ENCODE measurements around the gene OLFM2.
"Not testable (repeated sequence)": the region's sequence is repeated elsewhere in the genome, so short reads cannot be mapped to it uniquely, and the experiment has no call there.

OLFM2 gene

DNA sequence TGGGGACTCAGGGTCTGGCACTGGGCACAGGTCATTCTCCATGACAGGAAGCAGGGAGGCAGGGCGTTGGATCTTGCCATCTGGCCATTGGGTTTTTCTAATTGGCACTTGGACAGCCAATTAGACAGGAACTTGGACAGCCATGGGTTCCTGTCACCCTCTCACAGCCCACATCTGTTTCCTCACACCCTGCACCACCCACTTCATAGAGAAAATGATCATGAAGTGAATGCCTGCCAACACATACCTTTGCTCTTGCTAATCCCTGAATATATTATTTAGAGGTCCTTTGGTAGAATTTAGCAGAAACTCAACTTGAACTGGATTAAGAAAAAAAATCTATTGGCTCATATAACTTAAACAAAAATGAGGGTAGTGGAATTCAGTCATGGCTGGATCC is 4.9 kb upstream of the OLFM2 start:
- DNase-seq: no peak

GRCh38 chr19:9940778-9941177 is 4.5 kb upstream of the OLFM2 start:
- no peak for DNase-seq

DNA sequence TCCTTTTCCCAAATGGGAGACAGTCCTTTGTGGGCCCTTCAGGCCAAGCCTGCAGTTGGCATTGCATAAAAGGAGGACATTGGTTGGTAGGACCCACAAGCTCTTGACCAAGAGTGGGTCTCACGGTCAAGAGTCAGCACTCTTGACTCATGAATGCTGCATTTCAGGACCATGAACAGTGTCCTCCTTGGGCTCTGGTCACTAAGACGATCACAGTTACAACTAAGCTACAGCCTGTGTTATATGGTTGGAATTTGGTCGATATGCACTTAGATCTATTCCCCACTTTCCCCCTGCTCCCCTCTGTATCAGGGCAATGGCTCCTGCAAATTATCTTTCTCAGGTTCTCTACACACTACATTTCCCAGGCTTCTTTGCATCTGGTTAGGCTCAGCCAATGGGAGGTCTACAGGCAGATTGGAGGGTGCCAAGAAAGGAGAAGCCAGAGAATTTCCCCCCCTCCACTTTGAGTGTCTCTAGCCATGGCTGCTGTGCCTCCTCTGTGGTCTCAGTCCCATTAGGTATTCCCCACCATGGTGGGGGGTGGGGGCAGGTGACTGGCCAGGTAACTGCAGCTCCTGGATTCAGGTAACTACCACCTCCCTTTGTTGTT is 3.1 kb upstream of the OLFM2 start:
- DNase-seq: no peak

- no peak for DNase-seq
Measured at GRCh38 chr19:9937001-9937411, 691 bp upstream of the OLFM2 start.

GRCh38 chr19:9935506-9936325 is 599 bp downstream of the OLFM2 start:
- DNase-seq: no peak

- DNase-seq: no peak
Measured at GRCh38 chr19:9934132-9934950, 2.0 kb downstream of the OLFM2 start.

GRCh38 chr19:9932835-9933234 is 3.5 kb downstream of the OLFM2 start:
- DNase-seq: no peak

GRCh38 chr19:9931629-9932028 is 4.7 kb downstream of the OLFM2 start:
- no peak for DNase-seq

DNA sequence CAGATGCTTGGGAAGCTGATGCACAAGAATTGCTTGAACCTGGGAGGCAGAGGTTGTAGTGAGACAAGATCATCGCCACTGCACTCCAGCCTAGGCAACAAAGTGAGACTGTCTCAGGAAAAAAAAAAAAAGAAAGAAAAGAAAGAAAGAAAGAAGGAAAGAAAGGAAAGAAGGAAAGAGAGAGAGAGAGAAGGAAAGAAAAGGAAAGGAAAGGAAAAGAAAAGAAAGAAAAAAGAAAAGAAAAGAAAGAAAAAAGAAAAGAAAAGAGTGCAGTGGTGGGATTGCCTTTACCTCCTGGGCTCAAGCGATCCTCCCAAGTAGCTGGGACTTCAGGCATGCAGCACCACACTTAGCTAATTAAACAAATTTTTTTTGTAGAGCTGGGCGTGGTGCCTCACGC is 12.9 kb downstream of the OLFM2 start:
- no peak for DNase-seq

DNA sequence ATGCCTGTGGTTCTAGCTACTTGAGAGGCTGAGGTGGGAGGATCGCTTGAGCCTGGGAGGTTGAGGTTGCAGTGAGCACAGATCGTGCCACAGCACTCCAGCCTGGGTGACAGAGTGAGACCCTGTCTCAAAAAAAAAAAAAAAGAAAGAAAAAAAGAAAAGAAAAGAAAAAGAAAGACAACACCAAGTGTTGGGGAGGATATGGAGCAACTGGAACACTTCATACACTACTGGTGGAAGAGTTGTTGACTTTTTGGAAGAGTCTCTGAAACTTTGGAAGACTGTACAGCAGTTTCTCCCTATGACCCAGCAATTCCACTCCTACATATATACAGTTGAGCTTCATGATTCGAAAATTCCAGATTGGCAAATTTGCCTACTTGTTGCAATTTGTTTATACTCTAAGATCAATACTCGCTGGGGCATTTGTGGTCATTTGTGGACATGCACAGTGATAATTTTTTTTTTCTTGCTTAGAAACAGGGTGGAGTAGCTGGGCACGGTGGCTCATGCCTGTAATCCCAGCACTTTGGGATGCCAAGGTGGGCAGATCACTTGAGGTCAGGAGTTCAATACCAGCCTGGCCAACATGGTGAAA is 13.4 kb downstream of the OLFM2 start:
- DNase-seq: not testable (repeated sequence)

DNA sequence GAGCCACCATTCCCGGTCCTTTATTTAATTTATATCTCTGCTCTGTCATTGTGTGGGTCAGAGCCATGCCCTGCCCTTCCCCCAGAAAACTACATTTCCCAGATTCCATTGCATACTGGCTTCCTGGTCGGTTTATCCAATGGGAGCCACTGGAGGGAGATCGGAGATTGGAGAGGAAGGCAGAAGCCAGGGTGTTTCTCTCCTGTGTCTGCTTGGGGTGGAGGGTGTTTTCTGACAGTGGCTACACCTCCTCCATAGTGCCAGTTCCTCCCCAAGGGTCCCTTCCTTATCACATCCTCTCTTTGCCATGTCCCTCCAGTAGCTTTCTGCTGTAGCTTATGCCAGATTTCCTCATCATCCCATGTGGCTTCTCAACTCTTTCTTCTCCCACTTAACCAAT is 19.0 kb downstream of the OLFM2 start:
- DNase-seq: peak; percentile 21

- no peak for DNase-seq
Measured at GRCh38 chr19:9916719-9917118, 19.6 kb downstream of the OLFM2 start.

DNA sequence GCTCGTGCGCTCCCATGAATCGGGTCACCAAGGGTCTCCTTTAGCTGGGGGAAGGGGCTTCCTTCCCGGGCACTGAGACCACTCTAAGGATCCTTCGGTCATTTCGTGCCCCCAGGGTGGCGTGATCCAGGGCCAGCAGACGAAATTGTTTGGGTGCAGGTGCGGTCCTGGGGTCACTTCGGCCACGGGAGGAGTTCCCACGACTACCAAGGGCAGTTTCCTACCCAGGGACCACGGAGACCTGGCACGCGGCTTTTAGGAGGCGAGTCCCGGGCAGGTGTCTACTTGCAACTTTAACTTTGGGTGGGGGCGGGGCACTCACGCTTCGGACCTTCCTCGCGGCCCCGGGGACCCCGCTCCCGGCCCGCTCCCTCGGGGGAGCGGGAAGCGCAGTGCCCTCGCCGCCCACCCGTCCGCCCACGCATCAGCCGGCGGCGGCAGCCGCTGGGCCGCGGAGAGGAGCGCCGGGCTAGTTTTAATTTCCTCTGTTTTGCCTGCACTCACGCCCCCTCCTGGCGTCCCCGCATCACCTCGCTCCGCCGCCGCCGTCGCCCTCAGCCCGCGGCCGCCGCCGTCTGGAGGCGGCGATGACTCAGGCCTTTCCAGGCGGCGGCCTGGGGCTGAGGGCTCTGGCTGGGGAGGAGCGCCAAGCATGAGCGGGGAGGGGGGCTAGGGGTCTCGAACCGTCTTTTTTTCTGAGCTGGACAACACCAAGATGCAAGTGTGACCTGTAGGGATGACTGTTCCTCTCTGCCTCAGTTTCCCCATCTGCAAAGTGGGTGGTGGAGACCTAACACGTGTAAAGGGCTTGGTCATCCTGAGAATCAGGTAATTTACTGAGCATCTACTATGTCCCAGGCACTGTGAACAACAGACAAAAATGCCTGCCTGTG is 21.8 kb downstream of the OLFM2 start:
- DNase-seq: peak; percentile 60

GRCh38 chr19:9914001-9914314 is 22.4 kb downstream of the OLFM2 start:
- DNase-seq: no peak

DNA sequence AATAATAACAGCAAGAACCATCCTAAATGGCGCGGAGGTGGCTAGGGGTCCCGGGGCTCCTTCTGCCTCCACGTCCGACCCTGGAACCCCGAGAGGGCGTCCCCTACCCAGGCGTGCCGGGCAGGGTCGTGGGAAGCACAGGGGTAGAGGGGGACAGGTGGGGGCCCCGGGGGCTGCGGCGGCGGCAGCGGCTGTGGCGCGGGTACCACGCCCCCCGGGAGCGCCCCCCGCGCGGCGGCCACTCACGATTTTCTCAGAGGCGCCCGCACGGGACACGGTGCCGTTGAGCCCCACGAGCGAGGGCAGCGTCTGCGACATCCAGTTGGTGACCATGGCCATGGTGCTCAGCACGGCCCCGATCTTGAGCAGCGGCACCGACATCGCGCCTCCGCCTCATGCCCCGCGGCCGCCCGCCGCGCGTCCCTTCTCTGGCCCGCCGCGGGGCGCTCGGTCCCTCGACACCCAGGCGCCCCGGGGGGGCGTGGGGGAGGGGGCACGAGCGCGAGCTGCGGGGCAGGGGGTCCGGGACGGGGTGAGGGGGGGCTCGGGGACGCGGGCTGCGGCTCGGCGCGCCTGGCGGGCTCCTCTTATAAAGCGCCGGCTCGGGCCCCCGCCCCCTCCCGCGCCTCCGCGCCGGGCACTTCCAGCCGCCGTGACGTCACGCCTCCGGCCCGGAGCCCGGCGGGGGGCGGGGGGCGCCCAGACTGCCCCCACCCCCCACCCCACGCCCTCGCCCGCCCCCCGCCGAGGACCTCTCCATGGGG is 22.9 kb downstream of the OLFM2 start:
- DNase-seq: no peak

DNA sequence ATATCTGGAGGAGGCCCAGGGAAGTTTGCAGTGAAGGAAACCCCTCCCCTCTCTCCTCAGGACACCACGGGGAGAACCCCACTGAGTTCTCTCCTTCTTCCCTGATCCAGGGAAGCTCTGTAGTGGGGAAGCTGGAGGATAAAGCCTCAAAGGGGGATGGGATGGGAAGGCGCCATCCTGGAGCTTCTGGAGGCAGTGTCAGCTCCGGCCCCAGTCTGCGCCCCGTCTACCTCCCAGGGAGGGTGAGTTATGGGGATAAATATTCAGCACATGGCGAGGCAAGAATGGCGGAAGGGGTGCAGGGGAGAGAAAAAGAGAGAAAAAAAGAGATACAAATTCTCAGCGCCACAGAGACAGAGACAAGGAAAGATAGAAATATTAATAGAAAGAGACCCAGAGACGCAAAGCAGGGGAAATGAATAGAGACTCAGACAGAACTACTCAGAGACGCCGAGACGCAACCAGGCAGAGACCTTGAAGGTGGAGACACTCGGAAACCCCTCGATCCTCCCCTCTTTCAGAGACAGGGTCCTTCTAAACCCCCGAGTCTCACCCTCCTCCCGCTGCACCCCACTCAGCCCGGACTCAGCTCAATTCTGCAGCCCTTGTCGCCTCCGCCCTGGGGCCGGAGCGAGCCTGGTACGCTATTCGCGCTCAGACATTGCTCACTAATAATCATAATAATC is 23.6 kb downstream of the OLFM2 start:
- DNase-seq: no peak

DNA sequence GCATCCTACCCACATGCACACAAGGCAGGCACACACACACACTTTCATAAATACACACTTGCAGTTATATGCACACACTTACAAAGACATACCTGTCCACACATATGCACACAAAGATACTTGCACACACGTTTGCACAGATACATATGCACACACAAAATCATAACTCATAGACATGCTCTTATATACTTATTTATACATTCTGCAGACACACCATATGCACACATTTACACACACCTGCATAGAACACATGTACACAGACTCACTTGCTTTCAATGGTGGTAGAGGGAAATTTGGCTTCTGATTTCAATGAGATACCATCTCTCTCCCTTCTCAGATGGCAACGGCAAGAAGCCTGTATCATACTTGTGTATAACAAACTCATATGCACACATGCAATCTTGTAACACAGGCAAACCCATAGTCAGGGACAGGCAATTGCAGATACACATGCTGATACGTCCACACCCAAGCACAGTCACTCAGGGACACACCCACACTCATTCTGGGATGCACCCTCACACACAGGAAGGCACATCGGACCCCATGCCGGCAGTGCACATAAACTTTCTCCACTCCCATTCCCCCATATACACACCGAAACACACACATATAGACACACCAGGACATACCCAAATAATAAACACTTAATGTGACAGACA is 24.7 kb downstream of the OLFM2 start:
- DNase-seq: no peak

DNA sequence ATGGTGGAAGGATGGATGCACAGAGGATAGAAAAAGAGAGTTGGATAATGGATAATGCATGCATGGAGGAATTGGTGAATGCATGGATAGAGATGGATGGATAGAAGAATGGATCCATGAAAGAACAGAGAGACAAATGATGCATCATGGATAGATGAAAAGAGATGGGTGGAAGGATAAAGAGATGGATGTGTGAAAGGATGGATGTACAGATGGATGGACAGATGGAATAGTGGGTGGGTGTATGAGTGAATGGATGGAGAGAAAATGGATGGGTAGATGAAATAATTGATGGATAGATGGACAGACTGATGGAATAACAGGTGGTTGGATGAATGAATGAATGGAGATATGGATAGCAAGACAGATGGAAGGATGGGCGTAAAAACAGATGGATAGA is 25.7 kb downstream of the OLFM2 start:
- DNase-seq: no peak

DNA sequence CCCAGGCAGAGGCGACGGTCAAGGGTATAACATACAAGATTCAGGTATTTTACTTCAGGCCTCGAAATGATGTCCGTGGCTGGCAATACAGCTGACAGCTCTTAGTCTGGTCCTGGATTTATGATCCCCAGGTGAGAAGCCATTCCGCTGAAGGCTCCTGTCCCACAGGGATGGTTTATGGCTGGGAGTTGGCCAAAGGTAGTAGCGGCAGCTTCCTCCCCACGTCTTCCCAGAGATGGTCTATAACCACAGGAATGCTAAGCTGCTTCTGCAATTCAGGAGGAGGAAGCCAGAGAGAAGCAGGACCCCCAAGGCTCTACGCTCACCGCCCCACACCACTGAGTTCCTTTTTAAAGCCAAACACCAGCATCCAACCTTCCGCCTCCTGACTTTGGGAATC is 27.1 kb downstream of the OLFM2 start:
- DNase-seq: no peak

GRCh38 chr19:9906475-9907087 is 29.7 kb downstream of the OLFM2 start:
- no peak for DNase-seq

Measured in NCI-H1694 treated with DMSO at 0.1 percent for 48 hours (cell line).